ENCODE measurements around the gene CRIP2. TPM values are rescaled to one million over a fixed set of nuclear protein-coding genes. Genes with fewer than 3 reads are reported as not detected.

The CRIP2 gene
- total and polyA plus RNA-seq, 9 of the 15 experiments (the other 6 are each of a cell fraction or from before 2014, with no cell fraction given): 0.18 to 2.0 (median 0.69) TPM; not detected in 1

DNA sequence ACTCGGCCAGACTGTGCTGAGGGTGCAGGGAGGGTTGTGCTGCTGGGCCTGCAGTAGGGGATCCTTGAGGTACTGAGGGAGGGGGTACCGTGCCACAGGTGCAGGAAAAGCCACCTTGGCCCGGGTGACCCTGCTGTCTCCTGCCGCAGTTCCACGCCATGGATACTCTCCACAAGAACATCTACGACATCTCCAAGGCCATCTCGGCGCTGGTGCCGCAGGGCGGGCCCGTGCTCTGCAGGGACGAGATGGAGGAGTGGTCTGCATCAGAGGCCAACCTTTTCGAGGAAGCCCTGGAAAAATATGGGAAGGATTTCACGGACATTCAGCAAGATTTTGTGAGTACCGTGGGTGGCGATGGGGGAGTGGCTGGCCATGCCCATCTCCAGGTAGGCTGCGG is 14.0 kb upstream of the CRIP2 start:
- FAIRE-seq: no peak
- peaks cover 68% of the 10 kb centered on the region; the same call in 2 of the 3 replicates for H3K36me3 ChIP-seq (ENCODE audit: control insufficient read depth, insufficient read depth, low read length)
- H3K27me3 ChIP-seq (ENCODE audit: control insufficient read depth in 2 of 2, insufficient read depth in 2 of 2, low read length in 2 of 2): no peaks in the 10 kb centered on the region
- H3K9ac ChIP-seq (ENCODE audit: insufficient read depth in 1 of 2, low read depth in 2 of 2, low read length in 2 of 2): no peak overlapping the region; a peak in 1 of 4 replicates
- no peak overlapping the region for H2AFZ ChIP-seq (ENCODE audit: low read depth, low read length)
- H3K4me2 ChIP-seq (ENCODE audit: insufficient read depth, low read length): no peak overlapping the region
- no peaks in the 10 kb centered on the region for H3K79me2 ChIP-seq (ENCODE audit: control insufficient read depth, insufficient read depth, low read length)
- no peaks in the 10 kb centered on the region for H3K9me1 ChIP-seq (ENCODE audit: control insufficient read depth, insufficient read depth, low read length)
- no peak for DNase-seq (ENCODE audit: extremely low read depth in 1 of 4, low spot score in 3 of 4)
- no peak for ATAC-seq
- POLR2A ChIA-PET: no interaction called here
- intact Hi-C loops (cut with micrococcal nuclease): no loop called here
- BruUV-seq (replicated peaks): no TSS peak
- no peak overlapping the region for H3K27ac ChIP-seq (ENCODE audit: extremely low read depth, low read depth, low read length)
- H4K20me1 ChIP-seq (replicated peaks; ENCODE audit: control insufficient read depth, insufficient read depth, low read length): no peaks in the 10 kb centered on the region
- WGBS (ENCODE audit: insufficient coverage, low coverage, missing lambda C conversion rate): over 99% methylated on average over 13 of the region's 17 CpGs
- peaks cover 0 to 14% of the 10 kb centered on the region in 2 experiments; a peak in 2 of 5 replicates for H3K4me1 ChIP-seq (replicated peaks in 1 of 2; ENCODE audit: control insufficient read depth in 2 of 2, insufficient read depth in 2 of 2, low read length in 2 of 2)
- in situ Hi-C loops (cut with MboI): no loop called here
- no peak for TF ChIP-seq KAT8 (IDR thresholded peaks at IDR 0.05; ENCODE audit: low read depth)
- TF ChIP-seq RB1 (IDR thresholded peaks at IDR 0.05; ENCODE audit: low read depth): no peak
- TF ChIP-seq HBP1 (CRISPR knock-in tag; IDR thresholded peaks at IDR 0.05): no peak
- no peak for TF ChIP-seq ZC3H4 (CRISPR knock-in tag; IDR thresholded peaks at IDR 0.05; ENCODE audit: borderline replicate concordance)
- TF ChIP-seq NCOA1 (IDR thresholded peaks at IDR 0.05; ENCODE audit: low read depth): no peak
- no peak for TF ChIP-seq PTBP1 (IDR thresholded peaks at IDR 0.05; ENCODE audit: low read depth, low read length)
- TF ChIP-seq RBM39 (optimal IDR thresholded peaks at IDR 0.05; ENCODE audit: low read depth, low read length): no peak
- no peak for TF ChIP-seq CREB3L1 (IDR thresholded peaks at IDR 0.05; ENCODE audit: borderline replicate concordance, low read depth)
- no peak for TF ChIP-seq CREB3 (tag; conservative IDR thresholded peaks at IDR 0.05; ENCODE audit: low read depth)
- no peak for TF ChIP-seq HES1 (IDR thresholded peaks at IDR 0.05; ENCODE audit: low read depth)
- TF ChIP-seq HNRNPLL (IDR thresholded peaks at IDR 0.05; ENCODE audit: low read depth, low read length, poor library complexity, severe bottlenecking): no peak
- no peak for TF ChIP-seq POLR2G (IDR thresholded peaks at IDR 0.05; ENCODE audit: low read depth, low read length)
- TF ChIP-seq ELF2 (CRISPR knock-in tag; IDR thresholded peaks at IDR 0.05): no peak
- TF ChIP-seq TEAD2 (tag; IDR thresholded peaks at IDR 0.05): no peak
- CTCF ChIA-PET (ENCODE audit: low intra/inter-chr PET ratio): no interaction called here
- no peak overlapping the region for H3K4me3 ChIP-seq
- no peaks in the 10 kb centered on the region for H3K9me3 ChIP-seq (replicated peaks; ENCODE audit: control insufficient read depth, insufficient read depth, low read depth, low read length)
